Measurements from ENCODE around the gene KCNQ5.
A peak's percentile ranks its signal among the peaks of the same experiment; 100 is the strongest.

Gene KCNQ5

GRCh38 chr6:73085443-73085871 is 463.6 kb downstream of the KCNQ5 start:
- Histone ChIP-seq H3K9me3 (replicated peaks in 1 of 11) (peaks cover 0 to 10% (median 5%) of the 10 kb centered on the region in 11 experiments; a peak in 10 of 22 replicates), H3K36me3 (peaks cover 0 to 61% (median 18%) of the 10 kb centered on the region in 11 experiments; a peak in 13 of 22 replicates), H3K27me3 (no peaks in the 10 kb centered on the region), H3K4me1 (peaks cover 0 to 19% (median 12%) of the 10 kb centered on the region in 10 experiments; a peak in 13 of 20 replicates), H3K27ac (0 out of 22 replicates have a peak overlapping the region, but pooled peaks of 1 of the 11 experiments have one; percentile 7), H3K4me3 (no peak overlapping the region), H4K20me1 (no peaks in the 10 kb centered on the region), H3K4me2 (peak overlapping the region in 8 of 11 experiments; percentile 6 to 56 (median 39); a peak in 15 of 22 replicates), H3K9ac (no peak overlapping the region; a peak in 1 of 22 replicates)
- no peak for TF ChIP-seq Cebpa-rat (IDR thresholded peaks at IDR 0.05)

- H3K4me3 ChIP-seq = no peak overlapping the region
- peaks cover 0 to 19% (median 12%) of the 10 kb centered on the region in 10 experiments; a peak in 13 of 20 replicates for H3K4me1 ChIP-seq
- H3K36me3 ChIP-seq = peaks cover 0 to 49% (median 14%) of the 10 kb centered on the region in 11 experiments; a peak in 13 of 22 replicates
- H3K27me3 ChIP-seq = no peaks in the 10 kb centered on the region
- peaks cover 0 to 16% (median 10%) of the 10 kb centered on the region in 11 experiments; a peak in 10 of 22 replicates for H3K9me3 ChIP-seq (replicated peaks in 1 of 11)
- no peak overlapping the region for H3K4me2 ChIP-seq
- H4K20me1 ChIP-seq = no peaks in the 10 kb centered on the region
- no peak for TF ChIP-seq Cebpa-rat (IDR thresholded peaks at IDR 0.05)
- H3K27ac ChIP-seq = no peak overlapping the region
- no peak overlapping the region for H3K9ac ChIP-seq
Measured at GRCh38 chr6:73086726-73087125, 464.9 kb downstream of the KCNQ5 start.

- Histone ChIP-seq H3K4me3 (no peak overlapping the region), H3K4me2 (no peak overlapping the region), H3K4me1 (peaks cover 0 to 19% (median 12%) of the 10 kb centered on the region in 10 experiments; a peak in 13 of 20 replicates), H3K9me3 (replicated peaks in 1 of 11) (peaks cover 0 to 17% (median 13%) of the 10 kb centered on the region in 11 experiments; a peak in 12 of 22 replicates), H3K27me3 (no peaks in the 10 kb centered on the region), H4K20me1 (no peaks in the 10 kb centered on the region), H3K9ac (no peak overlapping the region), H3K36me3 (peaks cover 0 to 43% (median 13%) of the 10 kb centered on the region in 11 experiments; a peak in 12 of 22 replicates), H3K27ac (no peak overlapping the region)
- TF ChIP-seq Cebpa-rat (IDR thresholded peaks at IDR 0.05) = no peak
Measured at GRCh38 chr6:73088138-73088813, 466.4 kb downstream of the KCNQ5 start.

GRCh38 chr6:73104921-73105320 is 483.1 kb downstream of the KCNQ5 start:
- Histone ChIP-seq H3K27ac (no peak overlapping the region), H3K9me3 (replicated peaks in 1 of 11) (peaks cover 0 to 7% (median 0%) of the 10 kb centered on the region in 11 experiments; a peak in 6 of 22 replicates), H3K4me3 (no peak overlapping the region), H4K20me1 (no peaks in the 10 kb centered on the region), H3K4me2 (no peak overlapping the region), H3K4me1 (peaks cover 0 to 4% (median 0%) of the 10 kb centered on the region in 10 experiments; a peak in 1 of 20 replicates), H3K36me3 (peaks cover 0 to 35% (median 22%) of the 10 kb centered on the region in 11 experiments; a peak in 17 of 22 replicates), H3K9ac (no peak overlapping the region), H3K27me3 (no peaks in the 10 kb centered on the region)
- TF ChIP-seq Cebpa-rat (IDR thresholded peaks at IDR 0.05) = no peak

GRCh38 chr6:73107016-73107415 is 485.2 kb downstream of the KCNQ5 start:
- Histone ChIP-seq H3K4me2 (no peak overlapping the region), H3K4me3 (no peak overlapping the region), H3K27me3 (no peaks in the 10 kb centered on the region), H3K4me1 (no peaks in the 10 kb centered on the region), H3K27ac (no peak overlapping the region), H3K9ac (no peak overlapping the region), H3K9me3 (replicated peaks in 1 of 11) (peaks cover 0 to 4% (median 0%) of the 10 kb centered on the region in 11 experiments; a peak in 1 of 22 replicates), H3K36me3 (peaks cover 0 to 54% (median 34%) of the 10 kb centered on the region in 11 experiments; a peak in 17 of 22 replicates), H4K20me1 (no peaks in the 10 kb centered on the region)
- TF ChIP-seq Cebpa-rat (IDR thresholded peaks at IDR 0.05) = no peak

GRCh38 chr6:73108949-73109348 is 487.1 kb downstream of the KCNQ5 start:
- Histone ChIP-seq H3K4me2 (no peak overlapping the region), H4K20me1 (no peaks in the 10 kb centered on the region), H3K27me3 (no peaks in the 10 kb centered on the region), H3K9ac (no peak overlapping the region), H3K27ac (no peak overlapping the region), H3K4me3 (no peak overlapping the region), H3K4me1 (no peaks in the 10 kb centered on the region), H3K36me3 (peaks cover 0 to 73% (median 48%) of the 10 kb centered on the region in 11 experiments; a peak in 17 of 22 replicates), H3K9me3 (replicated peaks in 1 of 11) (no peaks in the 10 kb centered on the region)
- TF ChIP-seq Cebpa-rat (IDR thresholded peaks at IDR 0.05) = no peak

- H3K4me1 ChIP-seq = no peaks in the 10 kb centered on the region
- no peak overlapping the region for H3K4me3 ChIP-seq
- TF ChIP-seq Cebpa-rat (IDR thresholded peaks at IDR 0.05) = no peak
- no peaks in the 10 kb centered on the region for H3K27me3 ChIP-seq
- H3K4me2 ChIP-seq = no peak overlapping the region
- H4K20me1 ChIP-seq = no peaks in the 10 kb centered on the region
- H3K27ac ChIP-seq = no peak overlapping the region
- H3K9ac ChIP-seq = no peak overlapping the region
- H3K36me3 ChIP-seq = peaks cover 0 to 80% (median 52%) of the 10 kb centered on the region in 11 experiments; a peak in 17 of 22 replicates
- H3K9me3 ChIP-seq (replicated peaks in 1 of 11) = no peaks in the 10 kb centered on the region
Measured at GRCh38 chr6:73109659-73110058, 487.8 kb downstream of the KCNQ5 start.

- H3K4me2 ChIP-seq = no peak overlapping the region
- H4K20me1 ChIP-seq = no peaks in the 10 kb centered on the region
- TF ChIP-seq Cebpa-rat (IDR thresholded peaks at IDR 0.05) = no peak
Measured at GRCh38 chr6:73116330-73116729, 494.5 kb downstream of the KCNQ5 start.

GRCh38 chr6:73121421-73121993 is 499.6 kb downstream of the KCNQ5 start:
- no peaks in the 10 kb centered on the region for H3K9me3 ChIP-seq (replicated peaks in 1 of 11)
- H4K20me1 ChIP-seq = no peaks in the 10 kb centered on the region
- H3K27ac ChIP-seq = no peak overlapping the region
- H3K4me2 ChIP-seq = no peak overlapping the region
- no peak overlapping the region for H3K9ac ChIP-seq
- no peak overlapping the region for H3K4me3 ChIP-seq
- no peaks in the 10 kb centered on the region for H3K27me3 ChIP-seq
- no peak for TF ChIP-seq Cebpa-rat (IDR thresholded peaks at IDR 0.05)
- no peaks in the 10 kb centered on the region for H3K4me1 ChIP-seq
- peaks cover 0 to 81% (median 59%) of the 10 kb centered on the region in 11 experiments; a peak in 19 of 22 replicates for H3K36me3 ChIP-seq

More at GRCh38 chr6:73116330-73116729, 494.5 kb downstream of the KCNQ5 start:
- Histone ChIP-seq H3K9ac (no peak overlapping the region), H3K4me3 (no peak overlapping the region), H3K27me3 (no peaks in the 10 kb centered on the region), H3K36me3 (peaks cover 0 to 100% (median 68%) of the 10 kb centered on the region in 11 experiments; a peak in 19 of 22 replicates), H3K9me3 (replicated peaks in 1 of 11) (no peaks in the 10 kb centered on the region), H3K27ac (no peak overlapping the region), H3K4me1 (no peaks in the 10 kb centered on the region)
